HK-2 (cell line): ENCODE measurements around the gene LIN28A.
A peak's percentile ranks its signal among the peaks of the same experiment; 100 is the strongest.

Experiments used
- DNase-seq: peaks from one replicate; pipeline ENCODE4 v3.0.0-alpha.2; 2018; ENCODE audit not compliant: unreplicated experiment

The LIN28A gene

GRCh38 chr1:26434161-26434752, 23.6 kb downstream of the LIN28A start:
- no peak for DNase-seq

- DNase-seq: no peak
Measured at GRCh38 chr1:26438041-26438440, 27.4 kb downstream of the LIN28A start.

- DNase-seq: no peak
Measured at GRCh38 chr1:26440259-26440658, 29.6 kb downstream of the LIN28A start.

GRCh38 chr1:26449868-26450267, 39.3 kb downstream of the LIN28A start:
- DNase-seq: no peak

- DNase-seq: no peak
Measured at GRCh38 chr1:26450908-26451307, 40.3 kb downstream of the LIN28A start.

GRCh38 chr1:26452459-26453183, 42.0 kb downstream of the LIN28A start:
- DNase-seq: no peak

GRCh38 chr1:26459148-26459547, 48.5 kb downstream of the LIN28A start:
- DNase-seq: no peak

GRCh38 chr1:26459573-26460031, 49.0 kb downstream of the LIN28A start:
- DNase-seq: no peak

GRCh38 chr1:26468911-26469310, 58.3 kb downstream of the LIN28A start:
- no peak for DNase-seq

GRCh38 chr1:26469558-26469957, 58.9 kb downstream of the LIN28A start:
- no peak for DNase-seq

- DNase-seq: no peak
Measured at GRCh38 chr1:26470878-26471497, 60.4 kb downstream of the LIN28A start.

- DNase-seq: peak; percentile 83
Measured at GRCh38 chr1:26471498-26472319, 61.1 kb downstream of the LIN28A start.

- peak; percentile 91 for DNase-seq
Measured at GRCh38 chr1:26472320-26472900, 61.8 kb downstream of the LIN28A start, which contains the start of gene HMGN2. Gene HMGN2, plus strand, starts transcription at chr1:26472440. Its CDS starts 173 bp downstream, at chr1:26472613.

GRCh38 chr1:26472901-26473845, 62.6 kb downstream of the LIN28A start:
- DNase-seq: peak; percentile 89

GRCh38 chr1:26474818-26475217, 64.2 kb downstream of the LIN28A start:
- DNase-seq: no peak

- DNase-seq: no peak
Measured at GRCh38 chr1:26475989-26476388, 65.4 kb downstream of the LIN28A start.

- no peak for DNase-seq
Measured at GRCh38 chr1:26476958-26477357, 66.3 kb downstream of the LIN28A start.

- DNase-seq: no peak
Measured at GRCh38 chr1:26477446-26478152, 67.0 kb downstream of the LIN28A start.

- no peak for DNase-seq
Measured at GRCh38 chr1:26478159-26478558, 67.5 kb downstream of the LIN28A start.

- no peak for DNase-seq
Measured at GRCh38 chr1:26478988-26479387, 68.4 kb downstream of the LIN28A start.
